ENCODE results near the gene COL8A2. TPM values are rescaled to one million over a fixed set of nuclear protein-coding genes. Genes with fewer than 3 reads are reported as not detected.

COL8A2 gene
- total and polyA plus RNA-seq, 2 experiments from 2014 or later = 0.05 to 0.57 TPM

GRCh38 chr1:36097693-36098585 is 27.1 kb downstream of the COL8A2 start:
- Histone ChIP-seq H3K36me3 (peaks cover 26% of the 10 kb centered on the region), H3K27ac (no peak overlapping the region), H3K9me3 (ENCODE audit: low read depth) (no peaks in the 10 kb centered on the region), H3K4me1 (ENCODE audit: low read depth) (no peaks in the 10 kb centered on the region), H3K27me3 (no peaks in the 10 kb centered on the region), H3K4me3 (no peak overlapping the region)
- DNase-seq (ENCODE audit: low read depth in 1 of 2, low spot score in 1 of 2) = no peak
- TF ChIP-seq, protein P1, sequence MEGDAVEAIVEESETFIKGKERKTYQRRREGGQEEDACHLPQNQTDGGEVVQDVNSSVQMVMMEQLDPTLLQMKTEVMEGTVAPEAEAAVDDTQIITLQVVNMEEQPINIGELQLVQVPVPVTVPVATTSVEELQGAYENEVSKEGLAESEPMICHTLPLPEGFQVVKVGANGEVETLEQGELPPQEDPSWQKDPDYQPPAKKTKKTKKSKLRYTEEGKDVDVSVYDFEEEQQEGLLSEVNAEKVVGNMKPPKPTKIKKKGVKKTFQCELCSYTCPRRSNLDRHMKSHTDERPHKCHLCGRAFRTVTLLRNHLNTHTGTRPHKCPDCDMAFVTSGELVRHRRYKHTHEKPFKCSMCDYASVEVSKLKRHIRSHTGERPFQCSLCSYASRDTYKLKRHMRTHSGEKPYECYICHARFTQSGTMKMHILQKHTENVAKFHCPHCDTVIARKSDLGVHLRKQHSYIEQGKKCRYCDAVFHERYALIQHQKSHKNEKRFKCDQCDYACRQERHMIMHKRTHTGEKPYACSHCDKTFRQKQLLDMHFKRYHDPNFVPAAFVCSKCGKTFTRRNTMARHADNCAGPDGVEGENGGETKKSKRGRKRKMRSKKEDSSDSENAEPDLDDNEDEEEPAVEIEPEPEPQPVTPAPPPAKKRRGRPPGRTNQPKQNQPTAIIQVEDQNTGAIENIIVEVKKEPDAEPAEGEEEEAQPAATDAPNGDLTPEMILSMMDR (IDR thresholded peaks at IDR 0.05; ENCODE audit: low read depth, low read length) = no peak

GRCh38 chr1:36096500-36097432 is 28.3 kb downstream of the COL8A2 start:
- Histone ChIP-seq H3K4me1 (ENCODE audit: low read depth) (no peaks in the 10 kb centered on the region), H3K4me3 (no peak overlapping the region), H3K36me3 (peaks cover 36% of the 10 kb centered on the region), H3K27me3 (no peaks in the 10 kb centered on the region), H3K9me3 (ENCODE audit: low read depth) (no peaks in the 10 kb centered on the region), H3K27ac (peak overlapping the region; percentile 28)
- DNase-seq (ENCODE audit: low read depth in 1 of 2, low spot score in 1 of 2) = peak; percentile 9 to 27
- TF ChIP-seq, protein P1 (IDR thresholded peaks at IDR 0.05; ENCODE audit: low read depth, low read length) = no peak

DNA sequence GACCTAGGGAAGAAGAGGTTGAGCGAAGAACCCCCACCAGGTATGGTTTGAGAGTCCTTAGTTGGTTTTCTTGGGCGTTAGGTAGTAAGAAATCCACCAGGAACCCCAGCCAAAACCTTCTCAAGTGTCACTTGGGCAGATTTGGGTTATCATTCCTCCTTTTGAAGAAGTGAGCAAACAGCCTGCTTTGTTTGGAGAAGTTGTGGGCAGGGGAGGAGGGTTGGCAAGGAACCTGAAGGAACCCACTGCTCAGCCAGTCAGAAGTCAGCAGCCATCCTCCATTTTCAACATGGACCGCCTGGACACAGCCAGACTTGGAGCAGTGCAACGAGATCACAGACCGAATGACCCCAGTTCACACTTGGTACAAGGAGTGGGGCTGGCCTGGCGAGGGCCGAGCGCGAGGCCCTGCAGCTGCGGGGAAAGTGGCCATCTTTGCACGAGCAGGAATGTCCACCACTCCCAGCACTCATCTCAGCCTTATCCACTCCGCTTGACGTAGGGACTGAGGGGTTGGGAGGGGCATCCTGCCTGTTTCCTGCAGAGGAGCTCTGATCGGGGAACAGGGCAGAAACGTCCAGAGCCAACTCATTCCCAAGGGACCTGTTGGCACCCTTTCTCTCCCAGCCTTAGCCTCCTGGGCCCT is 29.1 kb downstream of the COL8A2 start:
- no peak overlapping the region for H3K27ac ChIP-seq
- DNase-seq (ENCODE audit: low read depth in 1 of 2, low spot score in 1 of 2) = peak in 1 of 2 donors; percentile 7
- TF ChIP-seq, protein P1 (IDR thresholded peaks at IDR 0.05; ENCODE audit: low read depth, low read length) = no peak
- H3K4me1 ChIP-seq (ENCODE audit: low read depth) = no peaks in the 10 kb centered on the region
- H3K27me3 ChIP-seq = no peaks in the 10 kb centered on the region
- no peak overlapping the region for H3K4me3 ChIP-seq
- H3K36me3 ChIP-seq = peaks cover 40% of the 10 kb centered on the region
- H3K9me3 ChIP-seq (ENCODE audit: low read depth) = no peaks in the 10 kb centered on the region

DNA sequence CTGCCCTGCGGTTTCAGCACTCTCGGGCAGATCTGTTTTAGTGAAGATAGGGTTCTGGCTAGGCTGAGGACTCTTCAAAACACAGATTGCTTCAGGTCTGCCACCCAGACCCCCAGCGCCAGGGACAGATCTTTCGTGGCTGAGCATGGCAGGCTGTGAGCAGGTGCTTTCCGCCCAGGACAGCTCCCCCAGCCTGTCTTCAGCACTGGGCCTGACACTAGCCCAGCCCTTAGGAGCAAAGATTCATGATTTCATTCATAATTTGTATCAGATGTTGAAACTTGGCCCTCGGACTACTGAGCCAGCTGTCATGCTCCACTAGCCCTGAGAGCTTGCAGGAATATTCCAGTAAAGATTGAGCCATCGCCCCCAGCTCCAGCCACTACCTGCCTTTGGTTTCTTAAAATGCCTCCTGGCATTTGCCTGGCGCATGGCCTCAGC is 30.4 kb downstream of the COL8A2 start:
- Histone ChIP-seq H3K4me3 (no peak overlapping the region), H3K9me3 (ENCODE audit: low read depth) (no peaks in the 10 kb centered on the region), H3K4me1 (ENCODE audit: low read depth) (peaks cover 6% of the 10 kb centered on the region), H3K27me3 (no peaks in the 10 kb centered on the region), H3K36me3 (peaks cover 40% of the 10 kb centered on the region), H3K27ac (no peak overlapping the region)
- TF ChIP-seq, protein P1 (IDR thresholded peaks at IDR 0.05; ENCODE audit: low read depth, low read length) = no peak
- DNase-seq (ENCODE audit: low read depth in 1 of 2, low spot score in 1 of 2) = no peak

DNA sequence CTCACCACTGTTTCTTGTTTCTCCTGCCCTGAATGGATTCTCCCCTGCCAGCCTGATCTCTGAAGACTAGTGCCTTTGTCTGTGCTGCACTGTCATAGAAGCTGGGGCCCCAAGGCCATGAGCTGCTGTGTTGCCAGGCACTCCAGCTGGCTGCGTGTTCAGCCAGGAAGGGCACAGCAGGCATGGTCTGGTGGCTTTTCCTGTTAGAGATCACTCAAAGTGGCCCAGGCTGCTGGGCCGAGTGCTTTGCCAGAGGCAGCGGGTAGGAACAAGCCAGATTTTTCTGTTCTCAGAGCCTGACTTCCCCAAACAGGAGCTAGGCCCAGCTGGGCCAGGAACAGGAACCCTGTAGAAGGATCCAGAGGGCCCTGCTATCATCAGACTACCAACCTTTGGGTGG is 31.1 kb downstream of the COL8A2 start:
- TF ChIP-seq, protein P1 (IDR thresholded peaks at IDR 0.05; ENCODE audit: low read depth, low read length) = no peak
- no peak for DNase-seq (ENCODE audit: low read depth in 1 of 2, low spot score in 1 of 2)
- H3K4me3 ChIP-seq = no peak overlapping the region
- peaks cover 7% of the 10 kb centered on the region for H3K4me1 ChIP-seq (ENCODE audit: low read depth)
- H3K27me3 ChIP-seq = no peaks in the 10 kb centered on the region
- no peak overlapping the region for H3K27ac ChIP-seq
- no peaks in the 10 kb centered on the region for H3K9me3 ChIP-seq (ENCODE audit: low read depth)
- peaks cover 40% of the 10 kb centered on the region for H3K36me3 ChIP-seq

Data from cardiac muscle cell (in vitro differentiated cells and primary cell).